Neural progenitor cell (in vitro differentiated cells): Measurements from ENCODE around the gene GRM3. TPM values are rescaled to one million over a fixed set of nuclear protein-coding genes. Genes with fewer than 3 reads are reported as not detected.

Experiments
- DNase-seq: peaks from one replicate; pipeline ENCODE4 v3.0.0-alpha.2; 2016; ENCODE audit warnings: low spot score
- H2AFZ ChIP-seq: fragments of 200-600 bp; sonication (generic); replicated peaks from 2 replicates; pipeline ENCODE4 v1.6.1; 2016; ENCODE audit warnings: antibody characterized with exemption
- H3F3A ChIP-seq: fragments of 200-600 bp; sonication (generic); 2 replicates; pipeline ENCODE4 v1.6.1; 2016; ENCODE audit warnings: antibody characterized with exemption, low read depth
- H3K27ac ChIP-seq: fragments of 200-600 bp; sonication (generic); 2 replicates; pipeline ENCODE4 v1.5.1; 2016; ENCODE audit warnings: mild to moderate bottlenecking
- H3K27me3 ChIP-seq: fragments of 200-600 bp; sonication (generic); 2 replicates; pipeline ENCODE4 v1.6.1; 2016; ENCODE audit warnings: mild to moderate bottlenecking, moderate library complexity
- H3K36me3 ChIP-seq: fragments of 200-600 bp; sonication (generic); 2 replicates; pipeline ENCODE4 v1.5.1; 2016
- H3K4me1 ChIP-seq: fragments of 200-600 bp; sonication (generic); 2 replicates; pipeline ENCODE4 v1.6.1; 2016; ENCODE audit warnings: mixed run types
- H3K4me2 ChIP-seq: fragments of 200-600 bp; sonication (generic); 2 replicates; pipeline ENCODE4 v1.6.1; 2016
- H3K4me3 ChIP-seq: fragments of 200-600 bp; sonication (generic); 2 replicates; pipeline ENCODE4 v1.5.1; 2016
- H3K79me2 ChIP-seq: fragments of 200-600 bp; sonication (generic); 2 replicates; pipeline ENCODE4 v1.6.1; 2016; ENCODE audit warnings: low read depth
- H3K9ac ChIP-seq: fragments of 200-600 bp; sonication (generic); 2 replicates; pipeline ENCODE4 v1.6.1; 2016
- H3K9me3 ChIP-seq: fragments of 200-600 bp; sonication (generic); 2 replicates; pipeline ENCODE4 v1.5.1; 2016; ENCODE audit warnings: low read depth
- H4K20me1 ChIP-seq: fragments of 200-600 bp; sonication (generic); 2 replicates; pipeline ENCODE4 v1.6.1; 2016; ENCODE audit warnings: low read depth
- H3K27ac Mint-ChIP-seq: 3 replicates; pipeline ENCODE4 v1.8.0; 2021; ENCODE audit warnings: mixed read lengths
- H3K27me3 Mint-ChIP-seq: 2 replicates; pipeline ENCODE4 v1.8.0; 2022; ENCODE audit warnings: low read depth, mild to moderate bottlenecking, inconsistent platforms, moderate library complexity, mixed read lengths; ENCODE audit not compliant: insufficient read depth
- H3K36me3 Mint-ChIP-seq: 3 replicates; pipeline ENCODE4 v1.8.0; 2021; ENCODE audit warnings: mixed read lengths
- H3K4me1 Mint-ChIP-seq: 3 replicates; pipeline ENCODE4 v1.8.0; 2021; ENCODE audit warnings: mixed read lengths
- H3K4me3 Mint-ChIP-seq: 3 replicates; pipeline ENCODE4 v1.8.0; 2021; ENCODE audit warnings: mild to moderate bottlenecking, moderate library complexity, mixed read lengths
- H3K9me3 Mint-ChIP-seq: 3 replicates; pipeline ENCODE4 v1.8.0; 2020; ENCODE audit warnings: mixed read lengths
- CTCF ChIP-seq: fragments of 200-600 bp; sonication (generic); IDR thresholded peaks from 2 replicates; pipeline ENCODE4 v1.5.1; 2017; ENCODE audit warnings: antibody characterized with exemption, mild to moderate bottlenecking
- EZH2 ChIP-seq: fragments of 200-600 bp; sonication (generic); IDR thresholded peaks from 2 replicates; pipeline ENCODE4 v1.6.1; 2017; ENCODE audit warnings: antibody characterized with exemption, mild to moderate bottlenecking, moderate library complexity
- EZH2phosphoT487 ChIP-seq: fragments of 200-600 bp; sonication (generic); IDR thresholded peaks from 2 replicates; pipeline ENCODE4 v1.6.1; 2017; ENCODE audit warnings: antibody characterized with exemption
- total RNA-seq: library from RNA; depleted of rRNA; stranded (reverse); fragments of >200 nt; gene quantifications from 2 replicates; pipeline ENCODE4 v1.2.3, GENCODE V29; 2015; ENCODE audit warnings: low replicate concordance

The GRM3 gene
- total RNA-seq, 1 donor from 2014 or later: 22.2 TPM

GRCh38 chr7:86745013-86745745, 101.5 kb downstream of the GRM3 start:
- no peak overlapping the region for H3K9ac ChIP-seq
- H3K79me2 ChIP-seq: no peaks in the 10 kb centered on the region
- no peak for DNase-seq
- H3K4me3 ChIP-seq: no peak overlapping the region
- Mint-ChIP-seq H3K27me3 (no peaks in the 10 kb centered on the region), H3K36me3 (peaks cover 2% of the 10 kb centered on the region), H3K4me1 (peaks cover 47% of the 10 kb centered on the region), H3K4me3 (no peak overlapping the region), H3K27ac (no peak overlapping the region), H3K9me3 (no peaks in the 10 kb centered on the region)
- no peaks in the 10 kb centered on the region for H4K20me1 ChIP-seq
- no peaks in the 10 kb centered on the region for H3K27me3 ChIP-seq
- TF ChIP-seq EZH2 (no peak), CTCF (no peak), EZH2phosphoT487 (no peak)
- no peaks in the 10 kb centered on the region for H3K36me3 ChIP-seq
- no peak overlapping the region for H3K4me2 ChIP-seq
- no peaks in the 10 kb centered on the region for H3K9me3 ChIP-seq
- H2AFZ ChIP-seq: no peak overlapping the region
- H3K27ac ChIP-seq: no peak overlapping the region
- peaks cover 33% of the 10 kb centered on the region for H3K4me1 ChIP-seq
- peaks cover 16% of the 10 kb centered on the region for H3F3A ChIP-seq

- Histone ChIP-seq H4K20me1 (no peaks in the 10 kb centered on the region), H3K27me3 (no peaks in the 10 kb centered on the region), H3K4me2 (peak overlapping the region; percentile 63), H3F3A (peaks cover 16% of the 10 kb centered on the region), H3K4me3 (no peak overlapping the region), H3K79me2 (no peaks in the 10 kb centered on the region), H3K27ac (peak overlapping the region; percentile 4), H3K9me3 (no peaks in the 10 kb centered on the region), H3K36me3 (no peaks in the 10 kb centered on the region), H2AFZ (no peak overlapping the region), H3K9ac (no peak overlapping the region), H3K4me1 (peaks cover 48% of the 10 kb centered on the region)
- no peaks in the 10 kb centered on the region for H3K9me3 Mint-ChIP-seq
- peak; percentile 72 for DNase-seq
- no peak for TF ChIP-seq EZH2phosphoT487
- no peak for TF ChIP-seq EZH2
- no peak for TF ChIP-seq CTCF
- H3K27ac Mint-ChIP-seq: no peak overlapping the region
- H3K36me3 Mint-ChIP-seq: peaks cover 2% of the 10 kb centered on the region
- peaks cover 53% of the 10 kb centered on the region for H3K4me1 Mint-ChIP-seq
- H3K27me3 Mint-ChIP-seq: no peaks in the 10 kb centered on the region
- no peak overlapping the region for H3K4me3 Mint-ChIP-seq
These were observed 104.0 kb downstream of the GRM3 start for GRCh38 chr7:86747698-86748097.

- no peak overlapping the region for H3K4me3 Mint-ChIP-seq
- H2AFZ ChIP-seq: no peak overlapping the region
- H3K36me3 Mint-ChIP-seq: peaks cover 2% of the 10 kb centered on the region
These were observed 104.5 kb downstream of the GRM3 start for GRCh38 chr7:86748201-86748600.

More at GRCh38 chr7:86748201-86748600, 104.5 kb downstream of the GRM3 start:
- Histone ChIP-seq H3K4me1 (peaks cover 48% of the 10 kb centered on the region), H3F3A (peaks cover 16% of the 10 kb centered on the region), H3K36me3 (no peaks in the 10 kb centered on the region), H3K27me3 (no peaks in the 10 kb centered on the region), H3K4me2 (peak overlapping the region; percentile 63), H3K79me2 (no peaks in the 10 kb centered on the region), H3K27ac (no peak overlapping the region), H3K9me3 (no peaks in the 10 kb centered on the region), H3K4me3 (no peak overlapping the region), H4K20me1 (no peaks in the 10 kb centered on the region), H3K9ac (no peak overlapping the region)
- DNase-seq: no peak
- H3K27me3 Mint-ChIP-seq: no peaks in the 10 kb centered on the region
- H3K4me1 Mint-ChIP-seq: peaks cover 53% of the 10 kb centered on the region
- no peaks in the 10 kb centered on the region for H3K9me3 Mint-ChIP-seq
- TF ChIP-seq EZH2phosphoT487: no peak
- TF ChIP-seq EZH2: no peak
- TF ChIP-seq CTCF: no peak
- no peak overlapping the region for H3K27ac Mint-ChIP-seq
